NB4 (cell line): ENCODE results near the gene RPS21.

Experiments
- DNase-seq: peaks from one replicate; pipeline ENCODE4 v3.0.0; 2010; ENCODE audit warnings: low read depth
- H3K4me3 ChIP-seq: one replicate; pipeline ENCODE4 v1.5.1; 2011; ENCODE audit warnings: mild to moderate bottlenecking, low read depth, low read length, moderate library complexity
- MYC ChIP-seq: IDR thresholded peaks from 2 replicates; pipeline ENCODE4 v1.6.1; 2011; ENCODE audit warnings: low read depth, low read length
- POLR2A ChIP-seq: IDR thresholded peaks from 2 replicates; pipeline ENCODE4 v1.6.1; 2011; ENCODE audit warnings: mild to moderate bottlenecking; ENCODE audit not compliant: insufficient read length; ENCODE audit errors: extremely low read depth
- TF ChIP-seq, protein P1 (sequence below): IDR thresholded peaks from 2 replicates; pipeline ENCODE4 v1.6.1; 2011; ENCODE audit warnings: low read depth, low read length
- TF ChIP-seq, protein P2 (sequence below): IDR thresholded peaks from one replicate; pipeline ENCODE4 v1.5.1; 2012; ENCODE audit warnings: low read depth, low read length

RPS21 gene

DNA sequence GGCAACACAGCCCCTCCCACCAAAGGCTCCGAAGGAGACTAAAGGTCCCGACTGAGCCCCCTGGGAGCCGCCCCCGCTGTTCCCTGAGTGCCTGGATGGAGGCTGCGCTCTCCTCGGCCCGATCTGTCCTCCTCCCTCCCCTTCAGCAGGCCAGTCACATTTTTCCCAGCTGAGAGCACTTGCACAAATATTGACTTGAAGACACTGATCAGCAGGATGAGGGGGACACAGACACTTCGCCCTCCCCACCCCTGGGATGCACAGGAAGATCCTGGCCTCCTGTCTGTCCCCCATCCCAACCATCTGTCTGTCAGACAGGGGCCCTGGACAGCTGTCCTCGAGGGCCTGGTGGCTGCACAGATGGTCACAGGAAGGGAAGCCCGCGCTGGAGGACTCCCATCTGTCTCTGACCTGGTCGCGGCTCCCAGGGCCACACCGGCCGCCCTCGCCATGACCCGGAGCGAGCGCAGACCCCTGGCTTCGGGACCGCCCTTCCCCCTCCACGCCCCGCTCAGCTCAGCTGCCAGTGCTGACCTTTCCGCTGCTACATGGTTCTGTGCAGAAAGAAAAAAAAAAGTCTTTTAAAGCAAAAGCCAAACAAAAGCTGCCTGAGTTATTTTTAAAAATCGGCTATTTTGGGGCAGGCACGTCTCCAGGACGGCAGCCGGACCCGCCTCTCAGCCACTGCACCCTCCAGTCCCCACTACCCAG is 30.9 kb upstream of the RPS21 start:
- H3K4me3 ChIP-seq = no peak overlapping the region
- no peak for DNase-seq
- TF ChIP-seq MYC (no peak), POLR2A (no peak)
- TF ChIP-seq, protein P1, sequence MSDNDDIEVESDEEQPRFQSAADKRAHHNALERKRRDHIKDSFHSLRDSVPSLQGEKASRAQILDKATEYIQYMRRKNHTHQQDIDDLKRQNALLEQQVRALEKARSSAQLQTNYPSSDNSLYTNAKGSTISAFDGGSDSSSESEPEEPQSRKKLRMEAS = no peak
- TF ChIP-seq, protein P2, sequence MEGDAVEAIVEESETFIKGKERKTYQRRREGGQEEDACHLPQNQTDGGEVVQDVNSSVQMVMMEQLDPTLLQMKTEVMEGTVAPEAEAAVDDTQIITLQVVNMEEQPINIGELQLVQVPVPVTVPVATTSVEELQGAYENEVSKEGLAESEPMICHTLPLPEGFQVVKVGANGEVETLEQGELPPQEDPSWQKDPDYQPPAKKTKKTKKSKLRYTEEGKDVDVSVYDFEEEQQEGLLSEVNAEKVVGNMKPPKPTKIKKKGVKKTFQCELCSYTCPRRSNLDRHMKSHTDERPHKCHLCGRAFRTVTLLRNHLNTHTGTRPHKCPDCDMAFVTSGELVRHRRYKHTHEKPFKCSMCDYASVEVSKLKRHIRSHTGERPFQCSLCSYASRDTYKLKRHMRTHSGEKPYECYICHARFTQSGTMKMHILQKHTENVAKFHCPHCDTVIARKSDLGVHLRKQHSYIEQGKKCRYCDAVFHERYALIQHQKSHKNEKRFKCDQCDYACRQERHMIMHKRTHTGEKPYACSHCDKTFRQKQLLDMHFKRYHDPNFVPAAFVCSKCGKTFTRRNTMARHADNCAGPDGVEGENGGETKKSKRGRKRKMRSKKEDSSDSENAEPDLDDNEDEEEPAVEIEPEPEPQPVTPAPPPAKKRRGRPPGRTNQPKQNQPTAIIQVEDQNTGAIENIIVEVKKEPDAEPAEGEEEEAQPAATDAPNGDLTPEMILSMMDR = no peak

DNA sequence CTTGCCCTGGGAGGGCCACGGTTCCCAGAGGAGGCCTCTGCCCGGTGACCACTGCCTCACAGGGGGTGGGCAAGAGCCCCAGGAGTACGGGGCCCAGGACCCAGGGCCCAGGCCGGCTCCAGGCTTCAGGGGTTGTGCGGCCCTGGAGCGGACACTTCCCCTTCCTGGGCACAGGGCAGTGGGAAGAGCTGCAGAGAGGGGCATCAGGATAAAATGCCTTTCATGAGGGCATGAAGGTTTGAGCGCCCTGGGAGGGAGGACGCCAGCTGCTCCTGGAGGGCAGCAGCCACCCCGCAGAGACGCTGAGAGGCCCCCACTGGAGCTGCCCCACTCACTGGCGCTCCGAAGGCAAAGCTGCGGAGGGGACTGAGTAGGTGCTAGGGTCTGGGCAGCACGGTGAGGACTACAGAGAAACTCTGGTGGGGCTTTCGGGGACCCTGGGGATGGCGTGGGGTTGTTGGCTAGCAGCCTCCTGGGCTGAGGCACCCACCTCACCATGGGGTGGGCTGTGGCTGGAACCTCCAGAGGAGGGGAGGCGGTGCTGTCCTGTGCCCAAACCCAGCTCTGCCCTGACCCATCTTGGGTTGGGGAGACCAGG is 30.2 kb upstream of the RPS21 start:
- TF ChIP-seq MYC (no peak), POLR2A (no peak)
- TF ChIP-seq, protein P2 = no peak
- TF ChIP-seq, protein P1 = no peak
- H3K4me3 ChIP-seq = no peak overlapping the region
- no peak for DNase-seq

DNA sequence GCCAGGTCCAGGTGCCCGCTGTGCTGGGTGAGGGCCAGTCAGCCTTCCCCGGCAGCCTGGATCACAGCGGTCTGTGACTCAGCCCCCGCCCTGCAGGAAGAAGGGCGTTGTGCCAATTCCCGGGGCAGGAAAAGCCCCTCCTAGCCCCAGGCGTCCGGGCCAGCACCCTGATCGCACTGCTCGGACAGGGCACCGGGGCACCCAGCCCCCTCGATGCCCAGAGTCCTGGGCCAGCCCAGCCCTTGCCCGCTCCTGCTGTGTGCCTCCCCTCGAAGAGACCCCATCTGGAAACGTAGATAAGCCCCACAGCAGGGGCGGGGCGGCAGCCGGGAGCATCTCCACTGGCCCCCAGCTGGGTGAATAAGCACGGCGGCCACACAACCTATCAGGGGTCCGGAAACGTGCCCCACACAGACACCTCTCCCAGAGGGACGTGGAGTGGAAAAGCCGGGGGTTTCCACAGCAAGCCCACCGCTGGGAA is 29.7 kb upstream of the RPS21 start:
- TF ChIP-seq, protein P1 = no peak
- TF ChIP-seq, protein P2 = no peak
- TF ChIP-seq POLR2A (no peak), MYC (no peak)
- DNase-seq = no peak
- no peak overlapping the region for H3K4me3 ChIP-seq

DNA sequence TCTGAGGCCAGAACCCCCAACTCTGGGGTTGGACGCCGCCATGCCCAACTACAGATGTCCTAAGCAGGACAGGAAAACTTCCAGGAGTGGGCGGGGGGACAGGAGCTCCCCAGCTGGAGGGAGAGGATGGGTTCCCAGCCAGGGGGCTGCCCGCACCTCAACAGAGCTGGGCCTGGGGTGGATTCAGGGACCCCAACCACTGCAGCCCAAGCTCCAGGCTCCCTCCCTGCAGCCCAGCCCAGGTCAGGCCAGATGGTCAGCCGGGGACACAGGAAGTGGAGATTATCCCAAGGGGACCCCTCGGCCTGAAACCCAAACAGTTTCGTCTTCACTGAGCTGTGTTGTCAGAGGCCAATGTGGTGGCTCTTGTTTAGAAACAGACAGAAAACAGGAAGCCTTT is 29.2 kb upstream of the RPS21 start:
- no peak overlapping the region for H3K4me3 ChIP-seq
- no peak for DNase-seq
- TF ChIP-seq POLR2A = no peak
- TF ChIP-seq, protein P1 = no peak
- no peak for TF ChIP-seq MYC
- TF ChIP-seq, protein P2 = no peak

DNA sequence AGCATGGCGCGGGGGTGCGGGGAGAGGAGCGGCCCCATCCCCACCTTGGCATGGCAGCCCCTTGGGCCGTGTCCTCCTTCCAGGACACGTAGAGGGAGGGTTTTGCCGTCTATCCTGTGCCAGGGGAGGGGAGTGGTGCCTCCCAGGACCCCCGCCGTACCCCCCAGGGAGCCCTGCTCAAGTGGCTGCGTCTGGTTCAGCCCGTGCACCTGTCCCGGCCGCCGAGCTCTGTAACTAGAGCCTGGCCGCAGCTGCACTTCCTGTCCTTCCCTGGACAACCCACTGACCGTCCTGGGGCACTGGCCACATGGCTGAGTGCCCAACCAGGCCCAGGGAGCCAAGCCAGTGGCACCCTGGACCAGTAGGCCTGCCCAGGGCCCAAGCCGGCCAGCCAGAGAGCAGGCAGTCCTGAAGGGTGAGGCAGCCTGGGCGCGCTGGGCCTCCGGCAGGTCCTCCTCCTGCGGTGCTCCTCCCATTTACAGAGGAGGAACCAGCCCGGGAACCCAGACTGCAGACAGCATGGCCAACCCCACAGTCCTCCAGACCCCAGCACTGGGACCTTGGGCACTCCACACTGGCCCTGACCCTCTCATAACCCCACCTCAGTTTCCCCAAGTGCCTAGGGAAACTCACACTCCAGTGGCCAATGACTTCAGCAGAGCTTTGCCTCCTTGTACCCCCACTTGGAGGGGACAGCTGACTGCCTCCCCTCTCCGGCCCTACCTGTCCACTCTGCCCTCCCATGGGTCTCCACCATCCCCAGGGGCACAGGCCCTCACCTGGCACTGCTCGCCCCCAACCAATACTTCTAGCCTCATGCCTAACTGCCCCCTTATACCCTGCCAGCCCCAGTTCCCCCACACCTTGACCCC is 28.5 kb upstream of the RPS21 start:
- TF ChIP-seq, protein P2 = no peak
- TF ChIP-seq MYC = no peak
- TF ChIP-seq POLR2A = no peak
- TF ChIP-seq, protein P1 = no peak
- no peak overlapping the region for H3K4me3 ChIP-seq
- DNase-seq = no peak
